Adrenal gland (tissue), 12 donors: Measurements from ENCODE around the gene TCF4. TPM values are rescaled to one million over a fixed set of nuclear protein-coding genes. Genes with fewer than 3 reads are reported as not detected.
A peak's percentile ranks its signal among the peaks of the same experiment; 100 is the strongest.

Experiments
- DNase-seq, 7 donors: peaks; one replicate each; pipeline ENCODE4 v3.0.0-alpha.2; 2019 to 2020
- H3K27ac ChIP-seq, 5 donors: fragments of 200-600 bp; sonication (generic) in 4 of 5; 1 replicate in 3 of 5; 2 replicates in 2 of 5; pipeline versions ENCODE4 v1.5.1 to v1.8.0; 2016 to 2020; ENCODE audit warnings: mild to moderate bottlenecking in 1 of 5
- H3K27me3 ChIP-seq: fragments of 200-600 bp; 2 replicates; pipeline ENCODE4 v1.8.0; 2021
- H3K36me3 ChIP-seq, 2 donors: fragments of 200-600 bp; replicated peaks in 1 of 2; 1 replicate in 1 of 2; 2 replicates in 1 of 2; pipeline versions ENCODE4 v1.5.1 to v1.8.0; 2018 to 2022
- H3K4me1 ChIP-seq, 2 donors: fragments of 200-600 bp; replicated peaks in 1 of 2; 1 replicate in 1 of 2; 2 replicates in 1 of 2; pipeline versions ENCODE4 v1.5.1 to v1.8.0; 2018 to 2021
- H3K4me3 ChIP-seq, 4 donors: fragments of 200-600 bp; sonication (generic) in 3 of 4; one replicate each; pipeline ENCODE4 v1.5.1; 2016 to 2018
- H3K9me3 ChIP-seq, 3 donors: fragments of 200-600 bp; sonication (generic) in 1 of 3; replicated peaks in 1 of 3; 1 replicate in 2 of 3; 2 replicates in 1 of 3; pipeline versions ENCODE4 v1.5.1 to v1.8.0; 2016 to 2021
- POLR2A ChIP-seq, 2 donors: fragments of 450-650 bp; IDR thresholded peaks; one replicate each; pipeline ENCODE4 v1.6.1; 2017; ENCODE audit warnings: antibody characterized with exemption in 2 of 2, mild to moderate bottlenecking in 2 of 2, moderate library complexity in 1 of 2
- WGBS, 4 donors: extraction: QIAGEN DNeasy Blood & Tissue Kit in 2 of 4; methylation state at CpG; one replicate each; pipeline versions ENCODE4 v1.1.5 to v1.1.7; 2013 to 2017; 5-methylcytosine and 5-hydroxymethylcytosine counted together
- intact Hi-C, 2 donors: fragments of 100-400 bp; cut with DNase I; formaldehyde crosslinking; loops; one replicate each; pipeline versions ENCODE4 v1.14.1 to v1.15.0; 2022 to 2023
- polyA plus RNA-seq, 3 donors: library from polyadenylated mRNA; stranded (reverse); fragments of 200-250 nt in 2 of 3; fragments of 350-450 nt in 1 of 3; fragmentation: Illumina TruSeq in 1 of 3; extraction: RNeasy Lipid Tissue Mini Kit (QIAGEN cat#74804) in 1 of 3; gene quantifications; one replicate each; pipeline ENCODE4 v1.2.3, GENCODE V29; 2013 to 2014
- total RNA-seq, 9 donors: library from RNA; depleted of rRNA in 4 of 9; stranded (reverse); fragments of >200 nt in 4 of 9; fragments of 120-200 nt in 1 of 9; fragmentation: NEBNext Ultra II Directional in 1 of 9; extraction: Animal tissue kit (Norgen Biotek cat#: 25700) in 1 of 9; gene quantifications; one replicate each; pipeline versions ENCODE4 v1.1.0 to v1.2.4, GENCODE V29; 2013 to 2023
- TF ChIP-seq, protein P1 (sequence below), 6 experiments: fragments of 450-650 bp in 4 of 6; fragments of 200-600 bp in 2 of 6; sonication (generic) in 1 of 6; IDR thresholded peaks; 1 replicate in 5 of 6; 2 replicates in 1 of 6; pipeline versions ENCODE4 v1.5.1 to v1.8.0; 2016 to 2021; ENCODE audit warnings: antibody characterized with exemption in 6 of 6, mild to moderate bottlenecking in 2 of 6, moderate library complexity in 1 of 6
- donor health status: healthy with polysubstance abuse.
- donor health status: Bipolar disorder and iron deficiency.
- donor health status: DM: yes; HTN: yes; CAD: no.
- donor health status: DM: no; HTN: no; CAD: no.
- donor health status: DM: no; HTN: no; CAD: no.
- donor health status: DM: yes; HTN: yes; CAD: no.

Gene TCF4
- total and polyA plus RNA-seq, 12 donors, result 21.9 to 196 (median 112) TPM

DNA sequence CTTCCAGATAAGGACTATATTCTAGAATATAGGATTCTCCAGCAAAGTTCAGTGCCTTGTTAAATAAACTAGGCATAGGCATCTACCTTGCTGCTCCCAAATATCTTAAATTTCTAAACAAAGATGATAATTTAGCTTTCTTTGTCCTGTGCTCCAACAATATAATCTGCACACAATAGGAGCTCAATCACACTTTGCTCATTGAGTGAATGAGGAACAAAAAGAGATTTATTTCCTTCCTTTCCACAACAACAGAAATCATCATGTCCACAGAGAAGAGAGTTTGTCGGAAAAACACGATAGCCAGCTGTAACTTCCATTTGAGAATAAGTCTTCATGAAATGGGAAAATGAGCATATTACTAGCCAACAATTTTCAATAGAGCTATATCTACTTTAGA lies 256.7 kb downstream of the TCF4 start:
- no peaks in the 10 kb centered on the region for H3K36me3 ChIP-seq
- H3K27ac ChIP-seq, result no peak overlapping the region
- H3K4me1 ChIP-seq, result peaks cover 0 to 25% of the 10 kb centered on the region in 2 donors
- TF ChIP-seq, protein P1, sequence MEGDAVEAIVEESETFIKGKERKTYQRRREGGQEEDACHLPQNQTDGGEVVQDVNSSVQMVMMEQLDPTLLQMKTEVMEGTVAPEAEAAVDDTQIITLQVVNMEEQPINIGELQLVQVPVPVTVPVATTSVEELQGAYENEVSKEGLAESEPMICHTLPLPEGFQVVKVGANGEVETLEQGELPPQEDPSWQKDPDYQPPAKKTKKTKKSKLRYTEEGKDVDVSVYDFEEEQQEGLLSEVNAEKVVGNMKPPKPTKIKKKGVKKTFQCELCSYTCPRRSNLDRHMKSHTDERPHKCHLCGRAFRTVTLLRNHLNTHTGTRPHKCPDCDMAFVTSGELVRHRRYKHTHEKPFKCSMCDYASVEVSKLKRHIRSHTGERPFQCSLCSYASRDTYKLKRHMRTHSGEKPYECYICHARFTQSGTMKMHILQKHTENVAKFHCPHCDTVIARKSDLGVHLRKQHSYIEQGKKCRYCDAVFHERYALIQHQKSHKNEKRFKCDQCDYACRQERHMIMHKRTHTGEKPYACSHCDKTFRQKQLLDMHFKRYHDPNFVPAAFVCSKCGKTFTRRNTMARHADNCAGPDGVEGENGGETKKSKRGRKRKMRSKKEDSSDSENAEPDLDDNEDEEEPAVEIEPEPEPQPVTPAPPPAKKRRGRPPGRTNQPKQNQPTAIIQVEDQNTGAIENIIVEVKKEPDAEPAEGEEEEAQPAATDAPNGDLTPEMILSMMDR (IDR thresholded peaks at IDR 0.05), result no peak
- TF ChIP-seq POLR2A (IDR thresholded peaks at IDR 0.05), result no peak
- intact Hi-C loops, result no loop called here
- no peaks in the 10 kb centered on the region for H3K9me3 ChIP-seq
- WGBS, 4 donors, result 67 to 75% (median 68%) methylated on average over 2 of the region's 2 CpGs
- H3K4me3 ChIP-seq, result no peak overlapping the region
- no peak for DNase-seq
- no peaks in the 10 kb centered on the region for H3K27me3 ChIP-seq

DNA sequence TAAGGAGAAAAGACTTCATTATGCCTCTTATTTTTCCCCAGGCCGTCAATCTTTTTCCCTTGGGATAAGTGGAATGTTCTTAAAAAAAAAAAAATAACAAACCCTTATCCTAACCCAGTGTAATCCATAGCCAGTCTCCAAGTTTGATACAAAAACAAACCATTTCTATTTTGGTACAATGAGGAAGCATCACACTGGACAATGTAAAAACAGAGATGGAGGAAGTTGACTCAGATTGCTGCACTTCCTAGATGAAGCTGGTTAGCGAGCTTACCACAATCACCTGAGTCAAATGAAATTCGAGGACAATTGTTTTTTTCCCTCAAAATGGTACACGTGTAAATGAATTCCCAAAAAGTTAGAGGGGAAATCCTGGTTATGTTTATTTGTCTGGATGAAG lies 259.7 kb downstream of the TCF4 start:
- WGBS, 4 donors, result 44 to 60% (median 54%) methylated on average over 4 of the region's 4 CpGs
- no peaks in the 10 kb centered on the region for H3K27me3 ChIP-seq
- H3K9me3 ChIP-seq, result no peaks in the 10 kb centered on the region
- H3K27ac ChIP-seq, result peak overlapping the region in 3 of 5 donors; percentile 6 to 50 (median 44)
- intact Hi-C loops, result loop anchor here in 1 of 2 donors (10.0 kb wide), 1 partner anchor 94 kb away; no protein-coding TSS in a partner anchor
- TF ChIP-seq, protein P1 (IDR thresholded peaks at IDR 0.05), result no peak
- TF ChIP-seq POLR2A (IDR thresholded peaks at IDR 0.05), result no peak
- no peak for DNase-seq
- H3K4me1 ChIP-seq, result peaks cover 11 to 32% of the 10 kb centered on the region in 2 donors
- H3K4me3 ChIP-seq, result no peak overlapping the region
- H3K36me3 ChIP-seq, result no peaks in the 10 kb centered on the region

DNA sequence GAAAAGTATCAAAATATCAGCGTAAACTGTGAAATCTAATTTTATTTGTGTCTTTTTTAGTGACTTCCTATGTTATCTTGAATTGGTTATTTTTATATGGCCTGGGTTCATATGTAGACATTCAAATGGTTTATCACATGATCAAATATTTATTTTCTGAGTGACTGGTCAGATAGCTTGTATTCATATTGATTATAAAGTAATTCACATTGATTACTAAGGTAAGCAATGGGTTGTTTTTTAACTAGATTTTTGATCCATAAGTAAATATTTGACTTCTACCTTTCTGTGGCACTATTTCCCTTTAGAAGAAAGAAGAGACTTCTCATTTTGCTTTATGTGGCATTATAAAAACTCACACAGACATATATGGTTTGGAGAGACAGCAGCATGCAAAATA lies 260.5 kb downstream of the TCF4 start:
- intact Hi-C loops, result loop anchor here in 1 of 2 donors (10.0 kb wide), 1 partner anchor 93 kb away; no protein-coding TSS in a partner anchor
- 73 to 94% (median 91%) methylated on average over 1 of the region's 1 CpG for WGBS, 4 donors
- H3K27ac ChIP-seq, result peak overlapping the region in 2 of 5 donors; percentile 44 to 50
- H3K4me1 ChIP-seq, result peaks cover 18 to 40% of the 10 kb centered on the region in 2 donors
- H3K27me3 ChIP-seq, result no peaks in the 10 kb centered on the region
- DNase-seq, result no peak
- H3K9me3 ChIP-seq, result no peaks in the 10 kb centered on the region
- TF ChIP-seq, protein P1 (IDR thresholded peaks at IDR 0.05), result no peak
- TF ChIP-seq POLR2A (IDR thresholded peaks at IDR 0.05), result no peak
- no peak overlapping the region for H3K4me3 ChIP-seq
- no peaks in the 10 kb centered on the region for H3K36me3 ChIP-seq

DNA sequence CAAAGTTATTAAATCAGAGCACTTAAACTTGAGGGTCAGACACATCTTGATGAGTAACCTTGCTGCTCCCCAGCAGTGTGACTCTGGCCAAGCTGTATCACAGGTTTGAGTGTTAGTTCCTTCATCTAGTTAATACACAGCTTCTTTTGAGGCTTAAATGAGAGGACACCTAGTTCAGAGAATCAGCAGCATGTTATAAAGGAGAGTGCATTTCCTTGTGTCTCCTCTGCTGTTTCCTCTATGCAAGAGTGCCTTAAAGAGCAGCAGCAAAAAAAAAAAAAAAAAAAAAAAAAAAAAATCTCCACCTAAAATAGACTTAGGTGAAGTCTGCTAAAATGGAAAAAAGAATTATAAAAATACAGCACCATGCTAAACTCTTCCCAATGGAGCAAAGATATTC lies 261.9 kb downstream of the TCF4 start:
- intact Hi-C loops, result loop anchor here in 1 of 2 donors (10.0 kb wide), 1 partner anchor 91 kb away; no protein-coding TSS in a partner anchor
- Histone ChIP-seq H3K9me3 (no peaks in the 10 kb centered on the region), H3K36me3 (no peaks in the 10 kb centered on the region), H3K4me1 (peaks cover 19 to 36% of the 10 kb centered on the region in 2 donors), H3K4me3 (no peak overlapping the region), H3K27ac (no peak overlapping the region), H3K27me3 (no peaks in the 10 kb centered on the region)
- DNase-seq, result no peak
- TF ChIP-seq POLR2A (IDR thresholded peaks at IDR 0.05), result no peak
- TF ChIP-seq, protein P1 (IDR thresholded peaks at IDR 0.05), result no peak
